Nephron (organoid): ENCODE data around the gene SIK1.

Experiments
- H3K27ac Mint-ChIP-seq, 3 experiments: 2 replicates each; pipeline ENCODE4 v1.8.0; 2020; ENCODE audit warnings: mixed read lengths in 3 of 3, mild to moderate bottlenecking in 2 of 3, moderate library complexity in 1 of 3
- H3K27me3 Mint-ChIP-seq: 2 replicates; pipeline ENCODE4 v1.8.0; 2021; ENCODE audit warnings: low read depth, mild to moderate bottlenecking, moderate library complexity, mixed read lengths
- H3K36me3 Mint-ChIP-seq: 2 replicates; pipeline ENCODE4 v1.8.0; 2020; ENCODE audit warnings: low read depth, mixed read lengths
- H3K4me1 Mint-ChIP-seq: 2 replicates; pipeline ENCODE4 v1.8.0; 2020; ENCODE audit warnings: mixed read lengths
- H3K4me3 Mint-ChIP-seq, 3 experiments: 2 replicates each; pipeline ENCODE4 v1.8.0; 2020; ENCODE audit warnings: mild to moderate bottlenecking in 3 of 3, mixed read lengths in 3 of 3, moderate library complexity in 2 of 3
- H3K9me3 Mint-ChIP-seq: 2 replicates; pipeline ENCODE4 v1.8.0; 2020; ENCODE audit warnings: mixed read lengths
- TF ChIP-seq, protein P1 (sequence below), 3 experiments: fragments of 200-600 bp; sonication (generic); IDR thresholded peaks; one replicate each; pipeline ENCODE4 v1.5.0; 2021; ENCODE audit warnings: antibody characterized with exemption in 3 of 3; ENCODE audit not compliant: unreplicated experiment in 3 of 3

The SIK1 gene

DNA sequence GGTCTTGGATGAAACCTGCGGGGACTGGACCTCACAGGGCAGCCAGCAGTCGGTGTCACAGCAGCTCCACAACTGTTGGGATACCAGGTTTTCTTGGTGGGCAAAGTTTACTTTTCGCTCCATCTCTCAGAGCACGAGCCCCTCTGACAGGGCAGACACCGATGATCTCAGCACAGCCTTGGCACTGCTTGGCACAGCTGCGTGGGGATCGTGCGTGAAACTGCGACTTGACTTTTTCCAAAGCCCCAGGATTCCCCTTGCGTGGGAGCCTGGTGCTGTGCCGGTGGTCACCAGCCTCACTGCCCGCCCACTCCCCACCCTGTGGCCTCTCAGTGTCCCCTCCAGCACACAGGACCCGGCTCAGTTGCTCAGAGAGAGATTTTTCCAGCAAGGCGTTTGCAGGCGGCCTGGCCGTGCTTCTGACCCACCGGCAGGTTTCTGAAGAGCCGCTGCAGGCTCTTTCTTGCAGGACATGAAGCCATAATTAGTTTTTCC is 57.3 kb downstream of the SIK1 start:
- Mint-ChIP-seq H3K27ac (peak overlapping the region in 2 of 3 experiments; percentile 54 to 78), H3K36me3 (no peaks in the 10 kb centered on the region), H3K9me3 (no peaks in the 10 kb centered on the region), H3K27me3 (peaks cover 24% of the 10 kb centered on the region), H3K4me3 (peak overlapping the region in 1 of 3 experiments; percentile 48), H3K4me1 (peaks cover 61% of the 10 kb centered on the region)
- TF ChIP-seq, protein P1, sequence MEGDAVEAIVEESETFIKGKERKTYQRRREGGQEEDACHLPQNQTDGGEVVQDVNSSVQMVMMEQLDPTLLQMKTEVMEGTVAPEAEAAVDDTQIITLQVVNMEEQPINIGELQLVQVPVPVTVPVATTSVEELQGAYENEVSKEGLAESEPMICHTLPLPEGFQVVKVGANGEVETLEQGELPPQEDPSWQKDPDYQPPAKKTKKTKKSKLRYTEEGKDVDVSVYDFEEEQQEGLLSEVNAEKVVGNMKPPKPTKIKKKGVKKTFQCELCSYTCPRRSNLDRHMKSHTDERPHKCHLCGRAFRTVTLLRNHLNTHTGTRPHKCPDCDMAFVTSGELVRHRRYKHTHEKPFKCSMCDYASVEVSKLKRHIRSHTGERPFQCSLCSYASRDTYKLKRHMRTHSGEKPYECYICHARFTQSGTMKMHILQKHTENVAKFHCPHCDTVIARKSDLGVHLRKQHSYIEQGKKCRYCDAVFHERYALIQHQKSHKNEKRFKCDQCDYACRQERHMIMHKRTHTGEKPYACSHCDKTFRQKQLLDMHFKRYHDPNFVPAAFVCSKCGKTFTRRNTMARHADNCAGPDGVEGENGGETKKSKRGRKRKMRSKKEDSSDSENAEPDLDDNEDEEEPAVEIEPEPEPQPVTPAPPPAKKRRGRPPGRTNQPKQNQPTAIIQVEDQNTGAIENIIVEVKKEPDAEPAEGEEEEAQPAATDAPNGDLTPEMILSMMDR (IDR thresholded peaks at IDR 0.05; ENCODE audit: unreplicated experiment in 3 of 3) = no peak

DNA sequence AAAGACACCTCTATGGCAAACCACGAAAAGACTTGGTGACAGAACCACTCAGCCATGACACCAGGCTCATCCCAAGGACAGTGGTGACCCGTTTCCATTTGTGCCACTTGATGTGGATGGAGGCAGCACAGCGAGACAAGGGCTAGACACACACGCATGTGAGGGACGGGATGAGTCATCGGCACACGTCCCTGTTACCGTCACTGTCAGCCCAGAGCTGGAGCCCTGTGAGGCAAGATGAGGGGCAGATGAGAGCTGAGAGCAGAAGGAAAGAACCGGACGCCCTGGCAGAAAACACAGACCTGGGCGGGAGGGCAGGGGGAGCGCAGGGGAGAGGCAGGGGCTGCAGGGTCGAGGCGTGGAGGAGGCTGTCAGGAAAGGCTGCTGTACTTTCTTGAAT is 57.8 kb downstream of the SIK1 start:
- peak overlapping the region in 2 of 3 experiments; percentile 73 to 86 for H3K27ac Mint-ChIP-seq

DNA sequence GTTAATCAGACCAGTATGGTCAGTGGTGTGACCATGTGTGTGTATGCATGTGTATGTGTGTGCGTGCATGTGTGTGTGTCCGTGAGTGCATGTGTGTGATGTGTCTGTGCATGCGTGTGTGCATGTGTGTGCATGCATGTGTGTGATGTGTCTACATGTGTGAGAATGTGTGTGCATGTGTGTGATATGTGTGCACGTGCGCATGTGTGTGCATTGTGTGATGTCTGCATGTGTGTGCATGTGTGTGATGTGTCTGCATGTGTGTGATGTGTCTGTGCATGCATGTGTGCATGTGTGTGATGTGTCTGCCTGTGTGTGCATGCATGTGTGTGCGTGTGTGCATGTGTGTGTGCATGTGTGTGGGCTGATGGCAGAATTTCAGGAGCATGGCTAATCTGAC is 58.2 kb downstream of the SIK1 start:
- no peaks in the 10 kb centered on the region for H3K9me3 Mint-ChIP-seq
- H3K4me1 Mint-ChIP-seq = peaks cover 62% of the 10 kb centered on the region
- TF ChIP-seq, protein P1 (IDR thresholded peaks at IDR 0.05; ENCODE audit: unreplicated experiment in 3 of 3) = no peak
- H3K36me3 Mint-ChIP-seq = no peaks in the 10 kb centered on the region
- H3K27me3 Mint-ChIP-seq = peaks cover 24% of the 10 kb centered on the region
- H3K4me3 Mint-ChIP-seq = peak overlapping the region in 1 of 3 experiments; percentile 57
- H3K27ac Mint-ChIP-seq = peak overlapping the region in 2 of 3 experiments; percentile 73 to 86

More for the DNA sequence above, 57.8 kb downstream of the SIK1 start:
- peak overlapping the region in 1 of 3 experiments; percentile 57 for H3K4me3 Mint-ChIP-seq
- peaks cover 24% of the 10 kb centered on the region for H3K27me3 Mint-ChIP-seq
- no peaks in the 10 kb centered on the region for H3K9me3 Mint-ChIP-seq
- no peaks in the 10 kb centered on the region for H3K36me3 Mint-ChIP-seq
- TF ChIP-seq, protein P1 (IDR thresholded peaks at IDR 0.05; ENCODE audit: unreplicated experiment in 3 of 3) = no peak
- H3K4me1 Mint-ChIP-seq = peaks cover 62% of the 10 kb centered on the region

DNA sequence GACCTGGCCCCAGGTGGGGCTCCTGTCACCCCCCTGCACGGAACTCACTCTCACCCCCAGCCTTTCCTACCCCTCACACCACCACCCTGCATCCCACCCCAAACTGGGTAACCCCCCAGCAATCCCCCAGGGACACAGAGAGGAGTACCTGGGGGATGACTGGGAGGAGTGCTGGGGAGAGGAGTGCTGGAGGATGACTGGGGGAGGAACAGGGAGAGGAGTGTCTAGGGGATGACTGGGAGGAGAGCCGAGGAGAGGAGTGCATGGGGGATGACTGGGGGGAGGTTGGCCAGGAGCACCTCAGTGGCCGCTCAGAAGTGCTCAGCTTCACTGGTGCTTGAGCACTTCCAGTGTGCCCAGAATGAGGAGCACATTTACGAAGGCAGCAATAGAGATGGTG is 59.1 kb downstream of the SIK1 start:
- H3K27ac Mint-ChIP-seq = peak overlapping the region in 1 of 3 experiments; percentile 54
- H3K36me3 Mint-ChIP-seq = no peaks in the 10 kb centered on the region
- H3K4me3 Mint-ChIP-seq = no peak overlapping the region

DNA sequence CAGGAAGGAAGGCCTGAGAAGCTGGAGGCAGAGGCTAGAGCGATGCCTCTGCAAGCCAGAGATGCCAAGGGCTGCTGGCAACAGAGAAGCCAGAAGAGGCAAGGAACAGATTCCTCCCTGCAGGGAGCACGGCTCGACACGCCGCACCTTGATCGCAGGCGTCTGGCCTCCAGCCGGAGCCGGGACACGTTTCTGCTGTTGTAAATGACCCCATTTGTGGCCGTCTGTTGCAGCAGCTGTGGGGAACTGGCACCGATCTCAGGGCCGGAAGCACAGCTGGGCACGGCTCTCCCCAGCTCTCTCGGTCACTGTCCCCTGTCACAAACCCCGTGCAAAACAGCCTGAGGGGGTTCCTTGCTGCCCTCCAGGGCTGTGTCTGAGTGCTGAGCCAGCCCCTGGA is 59.6 kb downstream of the SIK1 start:
- TF ChIP-seq, protein P1 (IDR thresholded peaks at IDR 0.05; ENCODE audit: unreplicated experiment in 3 of 3) = no peak
- Mint-ChIP-seq H3K36me3 (no peaks in the 10 kb centered on the region), H3K27me3 (peaks cover 29% of the 10 kb centered on the region), H3K4me1 (peaks cover 70% of the 10 kb centered on the region), H3K4me3 (peak overlapping the region in 1 of 3 experiments; percentile 7), H3K9me3 (no peaks in the 10 kb centered on the region), H3K27ac (peak overlapping the region in 2 of 3 experiments; percentile 43 to 95)

More for the DNA sequence above, 59.1 kb downstream of the SIK1 start:
- peaks cover 65% of the 10 kb centered on the region for H3K4me1 Mint-ChIP-seq
- TF ChIP-seq, protein P1 (IDR thresholded peaks at IDR 0.05; ENCODE audit: unreplicated experiment in 3 of 3) = no peak
- H3K27me3 Mint-ChIP-seq = peaks cover 29% of the 10 kb centered on the region
- H3K9me3 Mint-ChIP-seq = no peaks in the 10 kb centered on the region

DNA sequence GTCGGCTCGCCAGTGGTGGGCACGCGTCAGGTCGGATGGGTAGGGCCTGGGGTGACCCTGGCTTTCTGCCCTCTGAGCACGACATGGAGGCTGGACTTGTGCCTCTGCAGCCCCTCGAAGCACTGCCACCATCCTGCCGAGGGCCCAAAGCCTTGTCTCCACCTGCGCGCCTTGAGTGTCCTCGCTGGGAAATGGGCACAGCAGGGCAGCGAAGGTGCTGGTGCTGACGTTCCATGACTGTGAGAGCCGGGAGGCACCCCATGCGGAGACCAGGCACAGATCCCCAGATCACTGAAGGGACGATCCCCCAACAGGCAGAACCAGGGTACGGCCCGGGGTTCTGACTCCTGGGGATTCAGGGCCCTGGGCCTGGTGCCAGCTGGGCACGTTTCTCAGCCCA is 60.3 kb downstream of the SIK1 start:
- Mint-ChIP-seq H3K4me3 (no peak overlapping the region), H3K27me3 (peaks cover 29% of the 10 kb centered on the region), H3K36me3 (no peaks in the 10 kb centered on the region), H3K4me1 (peaks cover 77% of the 10 kb centered on the region), H3K9me3 (no peaks in the 10 kb centered on the region), H3K27ac (peak overlapping the region in 2 of 3 experiments; percentile 43 to 95)
- TF ChIP-seq, protein P1 (IDR thresholded peaks at IDR 0.05; ENCODE audit: unreplicated experiment in 3 of 3) = no peak
